Peyer's patch (tissue), 4 donors: Measurements from ENCODE around the gene RXRA. TPM values are rescaled to one million over a fixed set of nuclear protein-coding genes. Genes with fewer than 3 reads are reported as not detected.

Source experiments
- DNase-seq, 3 donors: peaks; one replicate each; pipeline ENCODE4 v3.0.0-alpha.2; 2017 to 2019
- H3K27ac ChIP-seq, 4 donors: fragments of 200-600 bp; sonication (generic); one replicate each; pipeline ENCODE4 v1.5.1; 2016 to 2019
- H3K27me3 ChIP-seq, 2 donors: fragments of 200-600 bp; sonication (generic); one replicate each; pipeline ENCODE4 v1.5.1; 2019
- H3K36me3 ChIP-seq, 3 donors: fragments of 200-600 bp; sonication (generic); one replicate each; pipeline ENCODE4 v1.5.1; 2016 to 2019
- H3K4me1 ChIP-seq, 4 donors: fragments of 200-600 bp; sonication (generic); one replicate each; pipeline ENCODE4 v1.5.1; 2016 to 2019
- H3K4me3 ChIP-seq, 4 donors: fragments of 200-600 bp; sonication (generic); 1 replicate in 3 of 4; 2 replicates in 1 of 4; pipeline ENCODE4 v1.5.1; 2016 to 2019; ENCODE audit warnings: mild to moderate bottlenecking in 1 of 4
- H3K9me3 ChIP-seq, 4 donors: fragments of 200-600 bp; sonication (generic); one replicate each; pipeline ENCODE4 v1.5.1; 2016 to 2019; ENCODE audit warnings: mild to moderate bottlenecking in 1 of 4
- POLR2A ChIP-seq, 2 donors: fragments of 450-650 bp; IDR thresholded peaks; one replicate each; pipeline ENCODE4 v1.5.1; 2017; ENCODE audit warnings: antibody characterized with exemption in 2 of 2, mild to moderate bottlenecking in 2 of 2, moderate library complexity in 2 of 2
- total RNA-seq, 4 donors: library from RNA; depleted of rRNA; stranded (reverse); fragments of >200 nt; gene quantifications; one replicate each; pipeline ENCODE4 v1.1.0, GENCODE V29; 2016
- TF ChIP-seq, protein P1 (sequence below), 6 experiments: fragments of 450-650 bp in 4 of 6; fragments of 200-600 bp in 2 of 6; sonication (generic) in 1 of 6; IDR thresholded peaks; one replicate each; pipeline ENCODE4 v1.5.1; 2017 to 2019; ENCODE audit warnings: antibody characterized with exemption in 6 of 6, mild to moderate bottlenecking in 3 of 6, moderate library complexity in 1 of 6

Gene RXRA
- total RNA-seq, 4 donors from 2014 or later = 54.5 to 83.6 (median 65.4) TPM

DNA sequence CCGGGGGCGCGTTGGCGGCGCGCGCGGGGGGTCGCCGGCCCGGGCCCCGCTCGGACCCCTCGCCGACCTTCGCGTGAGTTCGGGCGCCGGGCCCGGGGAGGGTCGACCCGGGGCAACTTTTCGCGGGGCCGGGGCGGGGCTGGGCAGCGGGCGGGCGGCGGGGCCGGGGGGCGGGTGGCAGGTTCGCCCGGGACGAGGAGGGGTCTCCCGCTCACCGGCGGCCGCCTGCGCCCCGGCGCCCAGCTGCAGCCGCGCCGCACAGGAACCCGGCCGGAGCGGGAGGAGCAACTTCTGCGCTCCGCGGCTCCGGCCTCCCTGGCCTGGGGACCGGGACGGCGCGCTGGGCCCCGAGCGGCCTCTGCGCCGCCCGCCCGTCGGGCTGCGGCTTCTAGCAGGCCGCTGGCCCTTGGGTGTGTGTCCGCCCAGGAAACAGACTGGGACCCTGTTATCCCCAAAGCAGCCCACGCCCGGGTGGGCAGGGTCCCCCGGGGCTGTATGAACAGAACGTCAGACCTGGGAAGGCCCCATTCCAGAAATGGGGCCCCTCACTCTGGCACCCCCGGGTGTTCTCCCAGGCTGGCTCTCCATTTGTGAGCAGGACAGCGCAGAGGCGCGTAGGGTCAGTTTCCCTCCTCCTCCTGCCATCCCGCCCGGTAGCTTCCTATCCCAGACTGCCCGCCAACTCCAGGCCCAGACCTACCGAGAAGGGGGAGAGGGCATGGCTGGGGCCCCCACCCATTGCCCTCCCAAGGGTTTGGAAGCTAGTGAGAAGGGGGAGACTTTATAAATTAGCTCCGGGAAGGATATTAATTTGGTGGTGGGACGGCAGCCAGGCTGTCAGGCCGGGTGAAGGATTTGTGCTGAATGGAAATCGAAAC, 708 bp downstream of the RXRA start:
- Histone ChIP-seq H3K9me3 (no peaks in the 10 kb centered on the region), H3K4me3 (peak overlapping the region; percentile 55 to 94 (median 66)), H3K36me3 (no peaks in the 10 kb centered on the region), H3K27ac (peak overlapping the region; percentile 70 to 95 (median 89)), H3K4me1 (peaks cover 8 to 82% (median 24%) of the 10 kb centered on the region in 4 donors), H3K27me3 (no peaks in the 10 kb centered on the region)
- TF ChIP-seq POLR2A (IDR thresholded peaks at IDR 0.05) = no peak
- TF ChIP-seq, protein P1, sequence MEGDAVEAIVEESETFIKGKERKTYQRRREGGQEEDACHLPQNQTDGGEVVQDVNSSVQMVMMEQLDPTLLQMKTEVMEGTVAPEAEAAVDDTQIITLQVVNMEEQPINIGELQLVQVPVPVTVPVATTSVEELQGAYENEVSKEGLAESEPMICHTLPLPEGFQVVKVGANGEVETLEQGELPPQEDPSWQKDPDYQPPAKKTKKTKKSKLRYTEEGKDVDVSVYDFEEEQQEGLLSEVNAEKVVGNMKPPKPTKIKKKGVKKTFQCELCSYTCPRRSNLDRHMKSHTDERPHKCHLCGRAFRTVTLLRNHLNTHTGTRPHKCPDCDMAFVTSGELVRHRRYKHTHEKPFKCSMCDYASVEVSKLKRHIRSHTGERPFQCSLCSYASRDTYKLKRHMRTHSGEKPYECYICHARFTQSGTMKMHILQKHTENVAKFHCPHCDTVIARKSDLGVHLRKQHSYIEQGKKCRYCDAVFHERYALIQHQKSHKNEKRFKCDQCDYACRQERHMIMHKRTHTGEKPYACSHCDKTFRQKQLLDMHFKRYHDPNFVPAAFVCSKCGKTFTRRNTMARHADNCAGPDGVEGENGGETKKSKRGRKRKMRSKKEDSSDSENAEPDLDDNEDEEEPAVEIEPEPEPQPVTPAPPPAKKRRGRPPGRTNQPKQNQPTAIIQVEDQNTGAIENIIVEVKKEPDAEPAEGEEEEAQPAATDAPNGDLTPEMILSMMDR (IDR thresholded peaks at IDR 0.05) = no peak
- peak in 1 of 3 donors; percentile 67 for DNase-seq

DNA sequence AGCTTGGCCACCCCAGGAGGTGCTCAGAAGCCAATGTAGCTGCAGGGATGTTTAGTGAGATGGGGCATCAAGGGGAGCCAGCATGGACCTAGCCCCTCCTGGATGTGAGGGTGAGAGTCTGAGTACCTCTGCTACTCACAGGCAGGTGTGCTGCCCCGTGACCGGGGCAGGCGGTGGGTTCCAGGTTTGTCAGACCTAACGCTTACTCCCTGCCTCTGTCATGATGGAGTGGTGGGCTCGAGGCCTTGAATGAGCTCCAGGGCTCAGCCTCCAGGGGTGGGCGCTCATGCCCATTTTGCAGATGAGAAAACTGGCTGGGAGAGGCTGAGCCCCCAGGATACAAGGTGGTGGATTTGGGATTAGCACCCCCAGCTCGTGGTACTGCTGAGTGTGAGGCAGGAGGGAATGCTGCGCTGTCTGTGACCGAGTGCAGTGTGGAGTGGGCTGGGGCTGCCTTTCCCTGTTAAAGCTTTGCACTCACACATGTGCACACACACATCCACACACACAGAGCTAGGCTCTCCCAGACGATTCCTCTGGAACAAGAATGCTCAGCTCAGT, 1.5 kb downstream of the RXRA start:
- Histone ChIP-seq H3K36me3 (no peaks in the 10 kb centered on the region), H3K4me3 (peak overlapping the region; percentile 55 to 94 (median 66)), H3K27me3 (no peaks in the 10 kb centered on the region), H3K27ac (peak overlapping the region; percentile 70 to 95 (median 89)), H3K4me1 (peaks cover 14 to 83% (median 20%) of the 10 kb centered on the region in 4 donors), H3K9me3 (no peaks in the 10 kb centered on the region)
- no peak for DNase-seq
- TF ChIP-seq, protein P1 (IDR thresholded peaks at IDR 0.05) = no peak
- no peak for TF ChIP-seq POLR2A (IDR thresholded peaks at IDR 0.05)

DNA sequence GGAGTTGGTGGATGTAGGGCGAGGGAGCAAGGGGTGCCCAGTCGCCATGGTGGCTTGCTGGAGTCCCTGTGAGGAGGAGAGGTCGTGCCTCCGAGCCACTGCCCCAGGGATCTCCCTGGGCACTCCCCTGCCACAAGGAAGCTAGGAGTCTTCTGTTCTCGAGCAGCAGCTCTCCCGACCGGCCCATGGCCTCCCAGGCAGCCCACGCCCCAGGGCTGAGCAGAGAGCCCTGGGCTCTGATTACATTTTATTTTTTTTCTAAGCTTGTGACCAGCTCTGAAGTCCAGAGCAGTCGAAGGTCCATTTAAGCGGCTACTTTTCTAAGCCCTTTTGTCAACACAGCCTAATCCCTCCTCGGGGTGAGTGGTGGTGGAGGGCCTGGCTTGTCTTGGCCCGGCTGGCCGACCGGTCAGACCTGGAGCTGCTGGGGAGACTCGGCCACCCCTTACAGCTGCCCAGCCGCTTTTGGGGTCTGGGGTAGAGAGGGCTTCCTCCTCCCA, 2.1 kb downstream of the RXRA start:
- DNase-seq = peak in 1 of 3 donors; percentile 83
- H3K27me3 ChIP-seq = no peaks in the 10 kb centered on the region
- TF ChIP-seq, protein P1 (IDR thresholded peaks at IDR 0.05) = no peak
- peak; percentile 69 to 71 for TF ChIP-seq POLR2A (IDR thresholded peaks at IDR 0.05)
- peak overlapping the region; percentile 55 to 94 (median 66) for H3K4me3 ChIP-seq
- H3K36me3 ChIP-seq = no peaks in the 10 kb centered on the region
- no peaks in the 10 kb centered on the region for H3K9me3 ChIP-seq
- H3K4me1 ChIP-seq = peaks cover 18 to 83% (median 20%) of the 10 kb centered on the region in 4 donors
- peak overlapping the region; percentile 70 to 95 (median 89) for H3K27ac ChIP-seq

DNA sequence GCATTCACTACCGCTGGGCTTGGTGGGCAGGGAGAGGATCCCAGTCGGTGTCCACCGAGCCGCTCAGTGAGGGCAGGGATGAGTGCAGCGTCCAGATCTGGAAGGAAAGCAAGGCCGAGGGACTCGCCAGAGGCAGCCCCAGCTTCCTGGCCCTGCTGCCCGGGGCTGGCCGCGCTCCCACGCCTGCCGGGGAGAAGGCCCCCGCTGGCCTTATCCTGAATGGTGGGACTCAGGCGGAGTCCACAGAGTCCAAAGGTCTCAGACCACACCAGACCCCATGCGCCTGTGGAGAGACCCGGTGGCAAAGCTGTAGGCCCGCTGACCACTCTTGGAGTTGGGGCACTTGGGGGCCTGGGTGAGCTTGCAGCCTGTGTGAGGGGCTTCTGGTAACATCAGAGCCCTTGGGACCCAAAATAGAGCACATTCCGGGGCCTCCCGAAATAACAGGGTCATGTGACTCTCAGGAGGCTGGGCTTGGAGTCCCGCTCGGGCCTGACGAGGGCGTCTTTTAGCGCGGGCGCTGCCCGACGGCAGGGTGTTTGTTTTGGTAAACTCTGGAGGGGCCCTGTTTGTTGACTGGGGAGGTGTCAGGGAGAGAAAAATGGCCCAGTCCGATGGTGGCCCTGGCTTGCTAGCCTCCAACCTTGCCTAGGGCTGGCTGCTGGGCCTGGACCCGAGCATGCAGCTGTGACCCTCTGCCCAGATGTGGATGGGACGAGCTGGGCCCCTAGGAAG, 2.8 kb downstream of the RXRA start:
- no peaks in the 10 kb centered on the region for H3K27me3 ChIP-seq
- H3K9me3 ChIP-seq = no peaks in the 10 kb centered on the region
- H3K4me3 ChIP-seq = peak overlapping the region; percentile 55 to 94 (median 66)
- peaks cover 16 to 83% (median 20%) of the 10 kb centered on the region in 4 donors for H3K4me1 ChIP-seq
- no peaks in the 10 kb centered on the region for H3K36me3 ChIP-seq
- peak in 2 of 3 donors; percentile 73 to 75 for DNase-seq
- peak; percentile 16 to 28 for TF ChIP-seq POLR2A (IDR thresholded peaks at IDR 0.05)
- TF ChIP-seq, protein P1 (IDR thresholded peaks at IDR 0.05) = no peak
- H3K27ac ChIP-seq = peak overlapping the region; percentile 70 to 95 (median 89)

DNA sequence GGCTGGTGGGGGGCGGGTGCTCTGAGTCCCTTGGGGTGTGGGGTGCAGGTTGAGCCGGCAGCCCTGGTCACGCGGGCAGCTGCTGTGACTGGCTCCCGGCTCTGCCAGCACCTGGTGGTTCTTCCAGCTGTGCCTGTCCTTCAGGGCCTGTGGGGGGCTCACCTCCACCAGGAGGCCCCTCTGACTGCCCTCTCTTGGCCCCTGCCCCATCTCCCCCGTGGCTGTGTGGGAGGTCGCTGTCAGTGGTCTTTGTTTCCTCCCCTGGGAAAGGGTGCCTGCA, 3.3 kb downstream of the RXRA start:
- TF ChIP-seq, protein P1 (IDR thresholded peaks at IDR 0.05) = no peak
- no peak for TF ChIP-seq POLR2A (IDR thresholded peaks at IDR 0.05)
- no peak for DNase-seq
- no peaks in the 10 kb centered on the region for H3K27me3 ChIP-seq
- H3K4me1 ChIP-seq = peaks cover 14 to 83% (median 20%) of the 10 kb centered on the region in 4 donors
- no peaks in the 10 kb centered on the region for H3K36me3 ChIP-seq
- no peaks in the 10 kb centered on the region for H3K9me3 ChIP-seq
- H3K27ac ChIP-seq = peak overlapping the region; percentile 70 to 95 (median 89)
- peak overlapping the region in 3 of 4 donors; percentile 55 to 94 (median 73) for H3K4me3 ChIP-seq
